ENCODE data around the gene NGFR. TPM values are rescaled to one million over a fixed set of nuclear protein-coding genes. Genes with fewer than 3 reads are reported as not detected.
"Not testable (repeated sequence)": the region's sequence is repeated elsewhere in the genome, so short reads cannot be mapped to it uniquely, and the experiment has no call there.

The NGFR gene
- total and polyA plus RNA-seq, 3 experiments from 2014 or later, result 0.07 to 0.37 (median 0.15) TPM

GRCh38 chr17:49496183-49496866 is 1.2 kb downstream of the NGFR start:
- peak; percentile 78 to 86 (median 81) for DNase-seq
- H3K27ac ChIP-seq (ENCODE audit: low read depth, low read length), result no peak overlapping the region
- H3K27me3 Mint-ChIP-seq, result peaks cover 34 to 37% of the 10 kb centered on the region in 2 donors
- peak overlapping the region; percentile 55 for H3K4me3 ChIP-seq (ENCODE audit: low read length)
- peaks cover 43% of the 10 kb centered on the region for H3K27me3 ChIP-seq (ENCODE audit: insufficient read depth, low read length, poor library complexity, severe bottlenecking)
- ChIA-PET CTCF (interaction anchor here (0.9 to 3.4 kb wide), 11 partner anchors 10 to 88 kb away, joined by 3 to 25 read pairs (median 7); no protein-coding TSS in a partner anchor), POLR2A (no interaction called here)
- H3K36me3 ChIP-seq (ENCODE audit: insufficient read depth, low read length), result no peaks in the 10 kb centered on the region
- peak overlapping the region; percentile 74 to 92 (median 80) for H3K4me3 Mint-ChIP-seq
- H3K4me1 Mint-ChIP-seq, result peaks cover 19 to 37% (median 24%) of the 10 kb centered on the region in 3 donors
- peaks cover 29% of the 10 kb centered on the region for H3K4me1 ChIP-seq (ENCODE audit: insufficient read depth, low read length)
- no peaks in the 10 kb centered on the region for H3K36me3 Mint-ChIP-seq
- H3K27ac Mint-ChIP-seq, result no peak overlapping the region
- no peaks in the 10 kb centered on the region for H3K9me3 Mint-ChIP-seq
- H3K9me3 ChIP-seq (ENCODE audit: low read length), result no peaks in the 10 kb centered on the region

GRCh38 chr17:49496867-49497147 is 1.7 kb downstream of the NGFR start:
- H3K36me3 ChIP-seq (ENCODE audit: insufficient read depth, low read length), result no peaks in the 10 kb centered on the region
- Mint-ChIP-seq H3K36me3 (no peaks in the 10 kb centered on the region), H3K4me3 (peak overlapping the region; percentile 72 to 92 (median 80)), H3K4me1 (peaks cover 19 to 37% (median 24%) of the 10 kb centered on the region in 3 donors), H3K9me3 (no peaks in the 10 kb centered on the region), H3K27ac (no peak overlapping the region), H3K27me3 (peaks cover 34 to 40% of the 10 kb centered on the region in 2 donors)
- no peak overlapping the region for H3K27ac ChIP-seq (ENCODE audit: low read depth, low read length)
- ChIA-PET CTCF (interaction anchor here (0.5 to 3.4 kb wide), 14 partner anchors 8 to 258 kb away, joined by 3 to 25 read pairs (median 5); no protein-coding TSS in a partner anchor), POLR2A (no interaction called here)
- H3K9me3 ChIP-seq (ENCODE audit: low read length), result no peaks in the 10 kb centered on the region
- peaks cover 47% of the 10 kb centered on the region for H3K27me3 ChIP-seq (ENCODE audit: insufficient read depth, low read length, poor library complexity, severe bottlenecking)
- no peak for DNase-seq
- H3K4me1 ChIP-seq (ENCODE audit: insufficient read depth, low read length), result peaks cover 29% of the 10 kb centered on the region
- H3K4me3 ChIP-seq (ENCODE audit: low read length), result peak overlapping the region; percentile 51

- ChIA-PET POLR2A (no interaction called here), CTCF (interaction anchor here (0.5 to 3.4 kb wide), 15 partner anchors 8 to 257 kb away, joined by 3 to 25 read pairs (median 4); no protein-coding TSS in a partner anchor)
- peaks cover 36 to 46% of the 10 kb centered on the region in 2 donors for H3K27me3 Mint-ChIP-seq
- peak overlapping the region in 1 of 8 donors; percentile 63 for H3K27ac Mint-ChIP-seq
- Histone ChIP-seq H3K4me3 (ENCODE audit: low read length) (peak overlapping the region; percentile 51), H3K36me3 (ENCODE audit: insufficient read depth, low read length) (no peaks in the 10 kb centered on the region), H3K27me3 (ENCODE audit: insufficient read depth, low read length, poor library complexity, severe bottlenecking) (peaks cover 51% of the 10 kb centered on the region), H3K27ac (ENCODE audit: low read depth, low read length) (no peak overlapping the region), H3K9me3 (ENCODE audit: low read length) (no peaks in the 10 kb centered on the region), H3K4me1 (ENCODE audit: insufficient read depth, low read length) (peaks cover 29% of the 10 kb centered on the region)
- DNase-seq, result no peak
- no peaks in the 10 kb centered on the region for H3K9me3 Mint-ChIP-seq
- peak overlapping the region; percentile 72 to 92 (median 80) for H3K4me3 Mint-ChIP-seq
- H3K4me1 Mint-ChIP-seq, result peaks cover 19 to 37% (median 24%) of the 10 kb centered on the region in 3 donors
- no peaks in the 10 kb centered on the region for H3K36me3 Mint-ChIP-seq
Measured at GRCh38 chr17:49497148-49498028, 2.3 kb downstream of the NGFR start.

GRCh38 chr17:49498029-49498615 is 3.0 kb downstream of the NGFR start:
- no peaks in the 10 kb centered on the region for H3K36me3 Mint-ChIP-seq
- no peak for DNase-seq
- Histone ChIP-seq H3K27me3 (ENCODE audit: insufficient read depth, low read length, poor library complexity, severe bottlenecking) (peaks cover 52% of the 10 kb centered on the region), H3K36me3 (ENCODE audit: insufficient read depth, low read length) (no peaks in the 10 kb centered on the region), H3K4me3 (ENCODE audit: low read length) (peak overlapping the region; percentile 51), H3K27ac (ENCODE audit: low read depth, low read length) (no peak overlapping the region), H3K9me3 (ENCODE audit: low read length) (no peaks in the 10 kb centered on the region), H3K4me1 (ENCODE audit: insufficient read depth, low read length) (peaks cover 29% of the 10 kb centered on the region)
- H3K4me1 Mint-ChIP-seq, result peaks cover 19 to 37% (median 24%) of the 10 kb centered on the region in 3 donors
- ChIA-PET POLR2A (no interaction called here), CTCF (interaction anchor here (0.6 to 3.4 kb wide), 4 partner anchors 9 to 59 kb away, joined by 3 to 25 read pairs (median 6); no protein-coding TSS in a partner anchor)
- peaks cover 38 to 52% of the 10 kb centered on the region in 2 donors for H3K27me3 Mint-ChIP-seq
- H3K9me3 Mint-ChIP-seq, result no peaks in the 10 kb centered on the region
- no peak overlapping the region for H3K27ac Mint-ChIP-seq
- peak overlapping the region; percentile 72 to 92 (median 80) for H3K4me3 Mint-ChIP-seq

GRCh38 chr17:49501496-49501895 is 6.4 kb downstream of the NGFR start:
- peaks cover 46 to 79% of the 10 kb centered on the region in 2 donors for H3K27me3 Mint-ChIP-seq
- peaks cover 18% of the 10 kb centered on the region for H3K4me1 ChIP-seq (ENCODE audit: insufficient read depth, low read length)
- no peaks in the 10 kb centered on the region for H3K9me3 ChIP-seq (ENCODE audit: low read length)
- no peak overlapping the region for H3K4me3 ChIP-seq (ENCODE audit: low read length)
- H3K4me1 Mint-ChIP-seq, result peaks cover 10 to 18% (median 12%) of the 10 kb centered on the region in 3 donors
- H3K36me3 Mint-ChIP-seq, result peaks cover 0 to 5% (median 0%) of the 10 kb centered on the region in 3 donors
- H3K4me3 Mint-ChIP-seq, result peak overlapping the region in 1 of 7 donors; percentile 54
- H3K27me3 ChIP-seq (ENCODE audit: insufficient read depth, low read length, poor library complexity, severe bottlenecking), result peaks cover 58% of the 10 kb centered on the region
- H3K27ac Mint-ChIP-seq, result no peak overlapping the region
- H3K9me3 Mint-ChIP-seq, result no peaks in the 10 kb centered on the region
- POLR2A ChIA-PET, result interaction anchor here (0.6 kb wide), 1 partner anchor 198 kb away, joined by 3 read pairs; no protein-coding TSS in a partner anchor
- no peaks in the 10 kb centered on the region for H3K36me3 ChIP-seq (ENCODE audit: insufficient read depth, low read length)
- no peak for DNase-seq
- no peak overlapping the region for H3K27ac ChIP-seq (ENCODE audit: low read depth, low read length)
- CTCF ChIA-PET, result no interaction called here

GRCh38 chr17:49502254-49502653 is 7.2 kb downstream of the NGFR start:
- ChIA-PET CTCF (no interaction called here), POLR2A (no interaction called here)
- Histone ChIP-seq H3K4me1 (ENCODE audit: insufficient read depth, low read length) (peaks cover 11% of the 10 kb centered on the region), H3K27me3 (ENCODE audit: insufficient read depth, low read length, poor library complexity, severe bottlenecking) (peaks cover 51% of the 10 kb centered on the region), H3K27ac (ENCODE audit: low read depth, low read length) (no peak overlapping the region), H3K9me3 (ENCODE audit: low read length) (no peaks in the 10 kb centered on the region), H3K4me3 (ENCODE audit: low read length) (no peak overlapping the region), H3K36me3 (ENCODE audit: insufficient read depth, low read length) (no peaks in the 10 kb centered on the region)
- Mint-ChIP-seq H3K36me3 (peaks cover 0 to 5% (median 0%) of the 10 kb centered on the region in 3 donors), H3K4me1 (peaks cover 10 to 12% (median 11%) of the 10 kb centered on the region in 3 donors), H3K27ac (peak overlapping the region in 1 of 8 donors; percentile 67), H3K27me3 (peaks cover 48 to 86% of the 10 kb centered on the region in 2 donors), H3K4me3 (no peak overlapping the region), H3K9me3 (no peaks in the 10 kb centered on the region)
- DNase-seq, result no peak

- H3K27ac ChIP-seq (ENCODE audit: low read depth, low read length); H3K4me1 Mint-ChIP-seq; CTCF ChIA-PET; H3K36me3 Mint-ChIP-seq; H3K4me3 ChIP-seq (ENCODE audit: low read length); H3K9me3 ChIP-seq (ENCODE audit: low read length); H3K36me3 ChIP-seq (ENCODE audit: insufficient read depth, low read length); DNase-seq; POLR2A ChIA-PET; H3K9me3 Mint-ChIP-seq; H3K4me3 Mint-ChIP-seq; H3K27ac Mint-ChIP-seq; H3K4me1 ChIP-seq (ENCODE audit: insufficient read depth, low read length): not testable (repeated sequence)
- peaks cover 46 to 86% of the 10 kb centered on the region in 2 donors for H3K27me3 Mint-ChIP-seq
- peaks cover 46% of the 10 kb centered on the region for H3K27me3 ChIP-seq (ENCODE audit: insufficient read depth, low read length, poor library complexity, severe bottlenecking)
Measured at GRCh38 chr17:49502680-49503079, 7.6 kb downstream of the NGFR start.

All from CD8-positive, alpha-beta memory T cell (primary cell).